Effector memory CD8-positive, alpha-beta T cell (primary cell): Measurements from ENCODE around the gene TULP1.
A peak's percentile ranks its signal among the peaks of the same experiment; 100 is the strongest.

ENCODE experiments used
- ATAC-seq: fragments of 150-1000 bp; cut with Tn5 transposase; replicated peaks from 2 replicates; pipeline ENCODE4 v1.10.0; 2021; ENCODE audit warnings: mild to moderate bottlenecking, moderate library complexity
- DNase-seq, 3 experiments: peaks; one replicate each; pipeline ENCODE4 v3.0.0; 2021
- H3K27ac Mint-ChIP-seq, 2 donors: one replicate each; pipeline ENCODE4 v1.8.0; 2022; ENCODE audit warnings: mild to moderate bottlenecking in 2 of 2, mixed read lengths in 2 of 2, moderate library complexity in 2 of 2
- H3K27me3 Mint-ChIP-seq, 2 donors: one replicate each; pipeline ENCODE4 v1.8.0; 2022; ENCODE audit warnings: mixed read lengths in 2 of 2
- H3K36me3 Mint-ChIP-seq: one replicate; pipeline ENCODE4 v1.8.0; 2022; ENCODE audit warnings: mild to moderate bottlenecking, moderate library complexity, mixed read lengths; ENCODE audit not compliant: insufficient read depth
- H3K4me1 Mint-ChIP-seq, 2 donors: one replicate each; pipeline ENCODE4 v1.8.0; 2022; ENCODE audit warnings: low read depth in 2 of 2, mixed read lengths in 2 of 2
- H3K4me3 Mint-ChIP-seq, 2 donors: one replicate each; pipeline ENCODE4 v1.8.0; 2022; ENCODE audit warnings: mild to moderate bottlenecking in 2 of 2, mixed read lengths in 2 of 2, moderate library complexity in 2 of 2
- H3K9me3 Mint-ChIP-seq, 2 donors: one replicate each; pipeline ENCODE4 v1.8.0; 2022; ENCODE audit warnings: mixed read lengths in 2 of 2

The TULP1 gene

DNA sequence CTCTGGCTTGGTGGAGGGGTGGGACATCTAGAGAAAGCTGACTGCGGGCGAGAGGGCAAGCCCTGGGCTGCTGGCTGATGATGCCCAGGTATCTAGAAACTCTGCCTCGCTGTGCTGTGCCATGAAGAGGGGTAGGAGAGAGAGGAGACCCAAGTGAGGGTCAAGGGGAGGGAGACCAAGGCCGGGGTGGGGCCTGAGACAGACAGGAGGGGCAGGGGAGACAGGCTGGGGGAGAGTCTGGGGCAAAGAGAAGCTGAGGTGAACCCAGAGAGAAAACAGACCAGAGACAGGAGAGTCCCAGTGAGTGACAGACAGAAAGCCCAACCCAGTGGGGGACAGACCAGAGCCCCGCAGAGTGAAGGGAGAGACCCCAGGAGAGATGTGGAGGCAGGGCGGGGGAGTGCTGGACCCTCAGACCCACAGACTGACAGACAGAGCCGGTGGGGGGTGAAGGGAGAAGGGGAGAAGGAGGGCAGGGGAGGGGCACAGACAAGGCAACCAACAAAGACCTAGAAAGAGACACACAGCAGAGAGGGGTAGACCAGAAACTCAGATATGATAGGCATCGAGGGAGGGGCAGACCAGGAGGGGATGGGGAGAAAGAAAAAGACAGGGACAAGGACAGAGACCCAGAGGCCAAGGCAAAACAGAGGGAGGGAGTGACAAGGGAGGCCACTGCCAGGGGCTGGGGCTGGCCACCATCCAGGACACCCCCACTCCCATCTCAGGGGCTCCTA, 21.7 kb downstream of the TULP1 start:
- H3K27ac Mint-ChIP-seq: peak overlapping the region in 1 of 2 donors; percentile 83
- peaks cover 17 to 20% of the 10 kb centered on the region in 2 donors for H3K4me1 Mint-ChIP-seq
- no peak for DNase-seq
- H3K27me3 Mint-ChIP-seq: no peaks in the 10 kb centered on the region
- no peak overlapping the region for H3K4me3 Mint-ChIP-seq
- no peaks in the 10 kb centered on the region for H3K9me3 Mint-ChIP-seq
- H3K36me3 Mint-ChIP-seq: no peaks in the 10 kb centered on the region
- ATAC-seq: no peak

GRCh38 chr6:35489995-35490791, 22.5 kb downstream of the TULP1 start:
- Mint-ChIP-seq H3K27ac (peak overlapping the region in 1 of 2 donors; percentile 83), H3K4me1 (peaks cover 17 to 20% of the 10 kb centered on the region in 2 donors), H3K9me3 (no peaks in the 10 kb centered on the region), H3K4me3 (no peak overlapping the region), H3K27me3 (no peaks in the 10 kb centered on the region), H3K36me3 (no peaks in the 10 kb centered on the region)
- ATAC-seq (no peak), DNase-seq (no peak)

DNA sequence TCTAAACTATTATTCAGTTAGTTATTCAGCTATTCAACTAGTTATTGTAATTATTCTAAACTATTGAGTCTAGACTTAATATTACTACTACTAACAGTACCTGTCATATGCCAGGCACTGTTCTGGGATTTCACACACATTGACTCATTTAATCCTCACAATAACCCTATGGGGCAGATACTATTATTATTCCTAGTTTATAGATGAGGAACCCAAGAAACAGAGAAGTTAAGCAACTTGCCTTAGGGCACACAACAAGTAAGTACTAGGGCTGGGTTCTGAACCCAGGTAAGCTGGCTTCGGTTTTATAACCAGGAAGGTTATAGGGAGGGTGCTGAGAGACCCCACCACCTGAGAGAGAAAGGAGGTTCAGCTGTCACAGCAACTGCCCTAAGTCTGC, 23.6 kb downstream of the TULP1 start:
- Mint-ChIP-seq H3K36me3 (no peaks in the 10 kb centered on the region), H3K4me1 (peaks cover 16 to 19% of the 10 kb centered on the region in 2 donors), H3K4me3 (no peak overlapping the region), H3K9me3 (no peaks in the 10 kb centered on the region), H3K27me3 (no peaks in the 10 kb centered on the region), H3K27ac (no peak overlapping the region)
- ATAC-seq (no peak), DNase-seq (no peak)

DNA sequence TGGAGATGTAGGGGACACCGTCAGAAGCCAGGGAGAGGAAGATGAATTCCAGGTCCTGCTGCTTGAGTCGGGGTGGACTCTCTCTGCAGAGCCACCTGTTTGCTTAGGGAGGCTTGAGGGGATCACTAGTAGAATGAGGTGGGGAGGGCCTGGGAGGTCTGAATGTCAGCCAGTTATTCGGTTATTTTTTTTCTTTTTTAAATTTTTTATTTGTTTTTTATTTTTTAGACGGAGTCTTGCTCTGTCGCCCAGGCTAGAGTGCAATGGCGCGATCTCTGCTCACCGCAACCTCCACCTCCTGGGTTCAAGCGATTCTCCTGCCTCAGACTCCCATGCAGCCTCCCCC, 24.2 kb downstream of the TULP1 start:
- peaks cover 14 to 16% of the 10 kb centered on the region in 2 donors for H3K4me1 Mint-ChIP-seq
- peak overlapping the region in 1 of 2 donors; percentile 64 for H3K27ac Mint-ChIP-seq
- H3K4me3 Mint-ChIP-seq: no peak overlapping the region
- ATAC-seq (no peak), DNase-seq (no peak)
- H3K9me3 Mint-ChIP-seq: no peaks in the 10 kb centered on the region
- no peaks in the 10 kb centered on the region for H3K36me3 Mint-ChIP-seq
- no peaks in the 10 kb centered on the region for H3K27me3 Mint-ChIP-seq

DNA sequence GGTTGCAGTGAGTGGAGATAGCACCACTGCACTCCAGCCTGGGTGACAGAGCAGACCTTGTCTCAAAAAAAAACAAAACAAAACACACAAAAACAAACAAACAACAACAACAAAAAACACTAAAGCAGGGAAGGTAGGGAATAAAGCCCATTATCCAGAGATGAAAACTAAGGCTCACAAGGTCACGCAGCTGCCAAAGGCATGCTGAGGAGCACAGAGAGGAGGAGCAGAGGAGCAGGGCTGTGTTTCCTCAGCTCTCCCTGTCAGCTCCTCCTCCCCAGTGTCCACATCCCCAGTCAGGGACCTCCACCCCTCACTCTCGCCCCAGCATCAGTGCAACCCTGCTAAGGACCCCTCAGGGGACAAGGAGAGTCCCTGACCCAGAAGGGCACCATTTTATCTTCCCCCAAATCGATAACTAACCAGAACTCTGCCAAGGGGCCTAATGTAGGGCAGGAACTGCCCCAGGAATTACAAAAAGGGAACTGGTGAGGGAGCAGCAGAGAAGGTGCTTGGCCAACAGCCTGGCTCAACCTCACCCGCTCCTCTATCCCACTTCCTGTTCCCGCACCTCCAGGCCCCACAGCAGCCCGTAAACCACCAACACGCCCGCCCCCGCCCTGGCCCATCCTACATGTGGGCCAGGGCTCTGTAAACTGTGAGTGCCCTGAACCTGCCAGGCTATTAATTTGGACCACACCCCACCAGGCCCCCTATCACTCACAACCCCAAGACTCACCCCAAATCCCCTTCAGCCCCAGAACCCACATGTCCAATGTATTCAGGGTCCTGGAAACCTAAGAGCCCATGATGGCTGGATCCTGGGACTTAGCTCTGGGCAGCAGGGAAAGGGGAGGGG, 24.8 kb downstream of the TULP1 start:
- H3K9me3 Mint-ChIP-seq: no peaks in the 10 kb centered on the region
- no peaks in the 10 kb centered on the region for H3K36me3 Mint-ChIP-seq
- peak overlapping the region in 1 of 2 donors; percentile 64 for H3K27ac Mint-ChIP-seq
- peaks cover 10 to 12% of the 10 kb centered on the region in 2 donors for H3K4me1 Mint-ChIP-seq
- no peak overlapping the region for H3K4me3 Mint-ChIP-seq
- ATAC-seq: no peak
- no peaks in the 10 kb centered on the region for H3K27me3 Mint-ChIP-seq
- no peak for DNase-seq

GRCh38 chr6:35486005-35486925, 26.4 kb downstream of the TULP1 start:
- no peaks in the 10 kb centered on the region for H3K9me3 Mint-ChIP-seq
- ATAC-seq (peak; percentile 33), DNase-seq (no peak)
- H3K27ac Mint-ChIP-seq: no peak overlapping the region
- H3K4me1 Mint-ChIP-seq: peaks cover 7 to 12% of the 10 kb centered on the region in 2 donors
- H3K36me3 Mint-ChIP-seq: no peaks in the 10 kb centered on the region
- H3K27me3 Mint-ChIP-seq: no peaks in the 10 kb centered on the region
- no peak overlapping the region for H3K4me3 Mint-ChIP-seq

DNA sequence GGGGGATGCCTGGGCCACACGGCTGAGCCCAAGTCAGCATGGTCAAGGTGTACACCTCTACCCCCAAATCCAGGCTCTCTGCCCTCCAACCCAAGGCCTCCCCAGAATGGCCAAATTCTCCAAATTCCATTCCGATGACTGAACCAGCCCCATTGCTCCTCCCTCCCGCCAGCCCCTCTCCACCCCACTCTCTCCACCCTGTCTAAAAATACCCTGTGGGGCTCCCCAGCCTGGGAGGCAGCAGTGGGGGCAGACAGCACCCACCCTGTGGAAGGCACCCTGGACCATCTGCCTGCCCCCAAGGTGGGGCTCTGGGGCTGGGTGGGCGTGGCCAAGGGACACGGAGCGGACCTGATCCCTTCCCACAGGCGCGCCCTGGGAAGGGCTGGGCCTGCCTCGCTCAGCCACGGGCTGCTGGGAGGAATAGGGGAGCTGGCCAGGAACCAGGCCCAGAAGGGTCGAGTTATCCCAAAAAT, 27.3 kb downstream of the TULP1 start:
- ATAC-seq (no peak), DNase-seq (no peak)
- Mint-ChIP-seq H3K4me3 (no peak overlapping the region), H3K36me3 (no peaks in the 10 kb centered on the region), H3K4me1 (peaks cover 5 to 7% of the 10 kb centered on the region in 2 donors), H3K9me3 (no peaks in the 10 kb centered on the region), H3K27ac (no peak overlapping the region), H3K27me3 (no peaks in the 10 kb centered on the region)

DNA sequence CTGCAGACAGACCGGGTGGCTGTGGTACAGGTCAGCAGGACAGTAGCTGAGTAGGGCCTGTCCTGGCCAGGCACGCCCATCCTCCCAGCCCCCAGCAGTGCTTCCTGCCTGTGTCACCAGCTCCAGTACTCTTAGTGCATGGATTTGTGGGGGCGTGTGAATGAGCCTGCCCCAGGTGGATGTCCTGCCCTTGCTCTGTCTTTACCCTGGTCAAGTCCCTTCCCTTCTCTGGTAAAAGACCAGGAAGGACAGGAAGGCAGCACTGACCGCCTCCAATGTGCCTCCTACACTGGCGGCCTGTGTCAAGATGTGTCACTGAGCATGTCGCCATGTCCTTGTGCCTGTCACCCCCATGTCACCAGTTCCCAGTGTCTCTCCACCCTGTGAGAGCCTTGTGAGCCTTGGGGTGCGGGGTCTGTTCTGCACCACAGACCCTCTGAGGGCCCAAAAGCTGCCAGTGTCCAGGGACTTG, 27.7 kb downstream of the TULP1 start:
- ATAC-seq: no peak
- Mint-ChIP-seq H3K36me3 (no peaks in the 10 kb centered on the region), H3K9me3 (no peaks in the 10 kb centered on the region), H3K4me1 (peaks cover 5 to 7% of the 10 kb centered on the region in 2 donors), H3K27ac (no peak overlapping the region), H3K27me3 (no peaks in the 10 kb centered on the region), H3K4me3 (no peak overlapping the region)
- no peak for DNase-seq

DNA sequence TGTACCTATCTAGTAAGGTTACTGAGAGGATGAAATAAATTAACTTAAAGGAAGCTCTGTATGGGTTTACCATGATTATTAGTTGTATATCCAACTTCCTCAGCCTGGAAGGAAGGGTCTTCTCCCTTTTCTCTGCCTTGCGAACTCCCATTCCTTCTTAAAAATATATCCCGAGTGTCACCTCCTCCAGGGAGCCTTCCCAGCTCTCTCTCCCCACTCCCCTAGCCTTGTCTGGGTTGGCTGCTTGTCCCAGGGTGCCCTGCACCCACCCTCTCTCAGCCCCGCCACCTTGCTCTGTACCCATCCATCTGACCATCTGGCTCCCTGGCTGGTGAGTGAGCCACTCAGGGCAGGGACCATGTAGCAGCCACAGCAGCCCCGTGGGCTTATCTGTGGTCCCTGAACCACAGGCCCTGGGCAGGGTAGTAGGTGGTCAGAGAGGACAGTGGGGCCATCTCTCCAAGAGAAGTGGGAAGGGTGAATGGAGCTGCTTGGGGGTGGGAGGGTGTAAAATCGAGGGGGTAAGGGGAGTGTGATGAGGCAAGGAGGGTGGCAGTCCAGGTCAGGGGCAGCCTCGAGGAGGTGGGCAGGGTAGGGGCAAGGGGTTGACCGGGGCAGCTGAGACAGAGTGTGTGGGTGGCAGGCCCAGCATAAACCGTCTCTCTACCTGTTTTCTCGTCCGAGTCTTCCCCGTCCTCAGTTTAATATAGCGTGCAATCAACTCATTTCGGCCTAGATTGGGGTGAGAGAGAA, 28.6 kb downstream of the TULP1 start:
- ATAC-seq (no peak), DNase-seq (no peak)
- no peaks in the 10 kb centered on the region for H3K27me3 Mint-ChIP-seq
- no peak overlapping the region for H3K4me3 Mint-ChIP-seq
- no peaks in the 10 kb centered on the region for H3K9me3 Mint-ChIP-seq
- H3K36me3 Mint-ChIP-seq: no peaks in the 10 kb centered on the region
- H3K27ac Mint-ChIP-seq: no peak overlapping the region
- peaks cover 5 to 7% of the 10 kb centered on the region in 2 donors for H3K4me1 Mint-ChIP-seq

GRCh38 chr6:35483490-35483889, 29.2 kb downstream of the TULP1 start:
- ATAC-seq (no peak), DNase-seq (no peak)
- Mint-ChIP-seq H3K27me3 (no peaks in the 10 kb centered on the region), H3K27ac (no peak overlapping the region), H3K9me3 (no peaks in the 10 kb centered on the region), H3K4me1 (peaks cover 5 to 7% of the 10 kb centered on the region in 2 donors), H3K4me3 (no peak overlapping the region), H3K36me3 (no peaks in the 10 kb centered on the region)

DNA sequence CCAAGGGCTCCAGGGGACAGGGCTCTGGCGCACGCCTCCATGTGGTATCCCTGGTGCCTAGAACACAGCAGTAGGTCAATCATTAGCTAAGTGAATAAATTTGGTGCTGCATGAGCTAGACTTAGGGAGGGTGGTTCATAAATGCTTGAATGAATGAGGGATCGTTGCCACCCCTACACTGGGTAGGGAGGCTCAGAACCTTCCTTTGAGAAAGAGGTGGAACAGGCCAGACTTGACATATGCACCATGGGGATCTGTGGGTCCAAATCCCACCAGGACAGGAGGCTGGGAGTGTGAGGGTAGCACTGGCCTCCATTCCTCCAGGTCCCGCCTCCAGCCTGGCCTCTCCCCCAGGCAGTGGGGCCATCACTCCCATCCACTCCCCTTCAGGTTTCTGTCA, 29.6 kb downstream of the TULP1 start:
- Mint-ChIP-seq H3K27ac (no peak overlapping the region), H3K36me3 (no peaks in the 10 kb centered on the region), H3K9me3 (no peaks in the 10 kb centered on the region), H3K4me1 (peaks cover 4 to 6% of the 10 kb centered on the region in 2 donors), H3K27me3 (no peaks in the 10 kb centered on the region), H3K4me3 (no peak overlapping the region)
- DNase-seq (no peak), ATAC-seq (no peak)

DNA sequence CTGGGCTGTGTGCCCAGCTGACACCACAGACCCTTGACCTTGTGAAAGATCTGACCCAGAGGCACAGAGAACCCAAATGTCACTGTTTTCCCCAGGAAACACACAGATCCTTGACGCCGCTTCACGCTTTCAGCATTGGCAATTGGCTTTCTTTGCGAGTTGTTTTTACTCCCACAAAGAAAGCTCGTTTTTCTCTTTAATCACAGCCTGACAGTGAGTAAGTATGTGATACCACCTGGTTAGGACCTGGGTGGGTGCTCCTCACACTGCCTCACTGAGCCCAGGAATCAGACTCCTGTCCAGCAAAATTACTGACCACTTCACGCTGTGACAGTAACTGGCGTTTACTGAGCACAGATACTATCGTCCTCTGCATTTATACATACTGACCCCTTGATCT, 31.5 kb downstream of the TULP1 start:
- no peaks in the 10 kb centered on the region for H3K27me3 Mint-ChIP-seq

More for the DNA sequence above, 31.5 kb downstream of the TULP1 start:
- DNase-seq: no peak
- Mint-ChIP-seq H3K4me1 (no peaks in the 10 kb centered on the region), H3K27ac (no peak overlapping the region), H3K9me3 (no peaks in the 10 kb centered on the region), H3K4me3 (no peak overlapping the region), H3K36me3 (no peaks in the 10 kb centered on the region)
- ATAC-seq: no peak
